HG03066 (cell line): ENCODE data around the gene PARP4.
"Not testable (repeated sequence)": the region's sequence is repeated elsewhere in the genome, so short reads cannot be mapped to it uniquely, and the experiment has no call there.

Source experiments
- ATAC-seq: cut with Tn5 transposase; IDR thresholded peaks from one replicate; pipeline ENCODE4 v1.9.1; 2021; ENCODE audit warnings: low read depth; ENCODE audit not compliant: unreplicated experiment

PARP4 gene

DNA sequence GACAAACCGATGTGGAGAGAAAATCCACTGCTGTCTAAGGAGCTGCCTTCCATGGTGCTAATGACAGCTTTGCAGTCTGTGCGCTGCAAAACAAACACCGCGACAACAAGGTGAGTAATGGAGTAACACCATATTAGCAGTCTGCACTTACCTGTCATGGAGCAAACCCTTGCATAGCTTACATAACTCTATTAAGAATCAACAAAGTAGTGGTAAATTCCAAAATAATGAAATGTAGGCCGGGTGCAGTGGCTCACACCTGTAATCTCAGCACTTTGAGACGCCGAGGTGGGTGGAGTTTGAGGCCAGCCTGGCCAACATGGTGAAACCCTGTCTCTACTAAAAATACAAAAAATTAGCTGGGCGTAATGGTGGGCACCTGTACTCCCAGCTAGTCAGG lies 56.2 kb downstream of the PARP4 start:
- no peak for ATAC-seq

DNA sequence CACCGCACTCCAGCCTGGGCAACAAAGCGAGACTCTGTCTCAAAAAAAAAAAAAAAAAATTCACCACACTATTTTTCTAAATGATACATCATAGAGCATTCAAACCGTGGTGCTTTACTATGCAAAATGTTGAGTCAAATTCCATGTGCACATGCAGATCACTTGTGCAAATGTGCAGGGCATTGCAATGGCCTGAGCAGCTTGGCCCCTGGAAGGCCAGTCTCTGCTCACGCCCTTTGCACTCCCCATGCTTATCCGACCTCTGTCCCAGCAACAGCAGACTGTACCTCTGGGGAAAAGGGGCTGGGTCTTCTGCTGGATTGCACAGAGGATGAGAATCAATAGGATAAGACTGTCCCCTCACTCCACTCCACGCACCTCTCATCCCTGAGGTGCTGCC lies 58.5 kb downstream of the PARP4 start:
- ATAC-seq = no peak

DNA sequence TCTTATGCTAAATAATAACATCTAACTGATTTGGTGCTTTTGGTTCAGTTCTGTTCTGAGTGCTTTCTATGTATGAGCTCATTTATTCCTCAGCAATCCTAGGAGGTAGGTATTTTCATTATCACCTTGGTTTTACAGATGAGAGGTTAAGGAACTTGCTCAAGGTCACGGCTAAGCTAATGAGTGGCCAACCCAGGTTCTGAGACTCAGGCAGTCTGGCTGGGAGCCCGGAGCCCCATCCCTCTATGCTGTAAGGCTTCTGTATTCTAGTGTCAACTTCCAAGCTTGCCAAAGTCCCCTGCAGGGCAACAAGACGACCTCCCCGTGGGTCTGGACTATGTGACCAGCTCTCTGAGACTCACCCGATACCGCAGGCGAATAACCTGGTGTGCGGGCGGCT lies 60.5 kb downstream of the PARP4 start:
- no peak for ATAC-seq

DNA sequence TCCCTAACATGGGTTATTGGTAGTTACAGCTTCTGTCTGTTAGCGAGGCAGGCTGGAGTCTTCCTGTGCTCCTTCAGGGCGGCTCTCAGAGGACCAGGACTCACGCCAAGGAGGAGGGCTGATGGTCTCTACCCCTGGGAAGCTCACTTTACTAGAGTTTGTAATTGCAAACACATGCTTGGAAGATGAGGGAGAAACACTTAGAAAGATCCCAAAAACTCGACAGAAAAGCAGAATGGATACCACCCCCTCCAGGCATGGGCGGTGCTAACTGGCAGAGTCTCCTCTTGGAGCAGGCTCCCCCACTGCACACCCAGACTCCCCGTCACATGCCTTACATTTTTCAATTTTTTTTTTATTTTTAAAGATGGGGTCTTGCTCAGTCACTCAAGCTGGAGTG lies 62.0 kb downstream of the PARP4 start:
- ATAC-seq = no peak

DNA sequence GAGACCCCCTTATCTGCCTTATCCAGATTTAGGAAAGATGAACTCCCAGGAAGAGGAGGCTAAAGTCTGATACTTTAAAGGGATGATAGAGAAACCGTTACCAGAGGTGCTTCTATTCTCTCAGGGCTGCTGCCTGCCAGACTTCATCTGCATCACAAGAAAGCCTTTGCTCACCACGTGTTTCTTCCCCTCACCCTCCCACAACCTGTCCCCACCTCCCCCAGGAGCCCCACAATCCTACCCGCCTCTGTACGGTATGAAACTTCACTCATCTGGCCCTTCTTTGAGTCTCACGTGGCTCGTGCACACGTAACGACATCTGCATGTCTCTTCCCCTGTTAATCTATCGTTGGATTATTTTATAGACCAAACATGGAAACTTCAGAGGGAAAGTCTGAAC lies 67.7 kb downstream of the PARP4 start:
- not testable (repeated sequence) for ATAC-seq

DNA sequence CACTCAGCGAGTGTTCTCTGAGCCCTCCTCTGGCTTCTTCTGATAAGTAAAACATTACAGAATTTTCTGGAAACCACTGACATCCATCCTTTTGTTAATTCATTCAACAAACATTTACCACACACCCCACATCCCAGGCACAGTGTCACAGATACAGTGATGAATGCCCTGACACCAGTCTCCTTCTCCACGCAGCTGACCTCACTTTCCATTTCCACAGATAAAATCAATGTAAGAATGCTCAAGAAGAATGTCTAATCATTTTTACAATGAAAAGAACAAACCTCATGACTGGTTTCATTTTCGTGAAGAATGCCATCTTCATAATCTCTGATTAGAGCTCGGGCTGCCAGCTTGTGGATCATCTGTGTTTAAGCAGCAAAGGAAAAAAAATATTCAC lies 69.2 kb downstream of the PARP4 start:
- ATAC-seq = no peak

DNA sequence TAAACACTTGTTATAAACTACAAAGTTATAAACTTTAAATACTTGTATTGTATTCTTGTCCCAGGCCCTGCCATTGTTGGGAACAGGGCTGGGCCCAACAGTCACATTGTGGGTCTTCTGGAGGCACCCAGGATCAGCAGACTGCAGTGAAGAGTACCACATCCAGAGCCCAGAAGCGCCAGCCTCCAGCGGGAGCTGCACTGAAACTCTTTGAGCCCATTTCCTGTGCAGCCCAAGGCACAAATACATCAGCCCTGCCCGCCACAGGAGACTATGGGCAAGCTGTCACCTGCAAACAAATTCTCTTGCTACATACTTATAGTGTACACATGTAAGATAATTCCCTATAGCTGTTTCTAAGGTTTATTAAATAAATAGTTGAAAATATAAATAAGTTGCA lies 86.5 kb downstream of the PARP4 start:
- ATAC-seq = not testable (repeated sequence)

DNA sequence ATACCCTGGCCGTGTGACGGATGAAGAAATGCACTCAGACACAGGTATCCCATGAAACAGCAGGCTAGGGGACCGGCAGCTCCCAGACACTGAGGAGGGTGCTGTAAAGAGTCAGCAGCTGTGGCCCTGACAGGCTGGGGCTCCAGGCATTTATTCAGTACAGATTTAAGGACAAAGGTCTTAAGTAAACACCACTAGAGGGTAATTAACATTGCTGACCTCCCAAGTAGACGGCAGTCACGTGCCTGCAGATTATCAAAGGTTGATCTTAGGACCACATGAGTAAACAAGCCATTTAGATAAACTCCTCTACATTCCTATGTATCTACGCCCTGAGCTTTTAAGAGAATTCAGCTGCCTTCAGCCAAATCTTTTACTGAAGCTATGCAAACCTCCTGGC lies 92.9 kb downstream of the PARP4 start:
- ATAC-seq = not testable (repeated sequence)

DNA sequence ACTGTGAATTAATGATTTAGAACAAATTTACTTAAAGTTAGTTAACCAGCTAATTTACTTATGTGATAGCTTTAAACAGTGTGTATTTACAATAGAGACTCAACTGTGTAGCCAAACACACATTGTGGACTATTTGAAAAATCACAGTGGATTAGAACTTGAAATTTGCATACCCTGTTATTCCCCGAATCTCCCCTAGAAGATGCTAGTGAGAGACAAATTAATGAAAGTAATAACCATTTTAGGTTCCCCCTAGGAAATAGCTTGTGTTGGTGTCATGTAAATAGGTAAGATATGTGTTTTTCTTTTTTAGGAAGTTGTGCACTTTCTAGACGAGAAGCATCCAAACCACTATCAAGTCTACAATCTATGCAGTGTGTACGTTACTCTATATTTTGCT lies 104.7 kb downstream of the PARP4 start:
- ATAC-seq = no peak

DNA sequence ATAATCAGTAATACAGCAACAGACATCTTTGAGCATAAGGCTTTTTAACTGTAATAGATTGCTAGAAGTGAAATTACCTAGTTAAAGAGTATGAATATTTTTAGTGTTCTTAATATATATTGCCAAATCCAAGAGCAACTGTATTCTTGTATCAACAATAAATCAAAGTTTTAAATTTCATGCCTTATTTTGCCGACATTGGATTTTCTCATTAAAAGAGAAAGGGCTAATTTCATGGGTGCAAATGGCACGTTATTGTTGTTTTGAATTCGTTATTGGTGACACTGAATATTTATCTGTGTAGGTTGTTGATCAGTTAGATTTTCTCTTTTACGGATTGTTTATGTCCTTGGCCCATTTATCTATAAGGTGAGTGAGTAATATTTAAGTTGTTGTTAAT lies 106.1 kb downstream of the PARP4 start:
- ATAC-seq = no peak

DNA sequence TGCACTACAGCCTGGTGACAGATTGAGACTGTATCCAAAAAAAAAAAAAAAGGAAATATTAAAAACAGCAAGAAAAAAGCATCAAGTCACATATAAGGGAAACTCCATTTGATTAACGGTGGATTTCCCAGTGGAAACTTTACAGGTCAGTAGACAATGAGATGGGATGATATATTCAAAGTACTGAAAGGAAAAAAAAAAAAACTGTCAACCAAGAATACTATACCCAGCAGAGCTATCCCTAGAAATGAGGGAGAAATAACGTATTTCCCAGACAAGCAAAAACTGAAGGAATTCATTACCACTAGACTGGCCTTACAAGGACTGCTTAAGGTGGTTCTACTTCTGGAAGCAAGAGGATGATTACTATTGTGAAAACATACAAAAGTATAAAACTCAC lies 115.8 kb downstream of the PARP4 start:
- ATAC-seq = no peak

DNA sequence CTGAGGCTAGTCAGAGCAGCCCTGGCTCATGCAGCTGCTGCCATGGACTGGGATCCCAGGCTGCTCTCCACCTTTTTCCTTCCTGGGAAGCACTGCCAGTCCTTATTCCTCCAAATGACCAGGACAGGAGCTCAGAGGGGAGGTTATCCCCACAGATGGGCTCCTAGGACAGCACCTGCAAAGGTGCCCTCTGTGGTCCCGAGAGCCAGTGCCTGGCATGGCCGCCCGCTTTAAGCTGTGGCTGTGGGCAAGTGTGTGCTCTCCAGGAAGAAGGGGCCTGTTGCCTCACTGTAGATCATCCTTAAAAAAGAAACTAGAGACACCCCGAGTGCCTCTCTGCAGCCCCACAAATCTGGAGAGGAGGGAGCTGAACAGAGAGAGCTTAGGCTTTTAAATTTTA lies 119.6 kb downstream of the PARP4 start:
- ATAC-seq = no peak

DNA sequence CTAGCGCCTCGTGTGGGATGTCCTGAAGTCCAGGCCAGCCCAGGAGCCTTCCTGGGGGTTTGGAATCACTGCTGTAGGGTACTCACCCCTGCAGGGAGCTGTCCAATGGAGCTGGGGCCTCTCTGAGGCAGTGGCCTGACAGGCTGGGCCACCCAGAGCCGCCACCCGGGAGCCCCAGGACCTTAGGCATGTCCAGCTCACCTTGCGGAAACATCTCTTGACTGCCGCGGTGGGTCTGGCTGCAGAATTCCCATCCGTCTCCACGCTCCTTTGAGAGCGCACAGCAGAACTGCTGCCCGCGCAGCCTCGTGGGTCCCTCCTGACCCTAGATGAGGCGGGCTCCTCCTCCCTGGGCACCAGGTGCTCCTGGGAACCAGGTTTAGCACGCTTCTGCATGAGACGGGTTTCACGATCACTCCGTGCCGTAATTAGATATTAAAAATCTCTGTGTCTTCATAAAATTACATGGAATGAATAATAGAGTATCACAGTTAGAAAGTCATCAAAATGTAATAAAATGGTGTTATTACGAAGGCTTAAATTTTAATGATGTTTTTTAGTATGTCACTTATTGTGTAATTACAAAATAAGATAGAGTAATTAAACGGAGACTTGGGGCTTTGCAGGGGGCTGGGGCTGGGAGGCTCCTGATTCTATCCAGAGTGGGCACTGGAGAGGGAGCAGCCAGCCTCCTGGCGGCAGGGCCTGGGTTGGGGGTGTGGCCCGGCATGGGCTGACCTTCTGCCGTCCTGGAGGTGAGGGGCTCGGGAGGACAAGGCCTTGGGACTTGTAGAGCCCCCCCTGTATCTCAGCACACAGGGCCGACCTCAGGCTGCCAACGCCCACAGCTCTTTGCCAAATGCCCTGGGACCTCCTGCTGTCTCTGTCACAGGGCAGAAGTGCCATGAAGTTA lies 120.6 kb downstream of the PARP4 start:
- not testable (repeated sequence) for ATAC-seq

DNA sequence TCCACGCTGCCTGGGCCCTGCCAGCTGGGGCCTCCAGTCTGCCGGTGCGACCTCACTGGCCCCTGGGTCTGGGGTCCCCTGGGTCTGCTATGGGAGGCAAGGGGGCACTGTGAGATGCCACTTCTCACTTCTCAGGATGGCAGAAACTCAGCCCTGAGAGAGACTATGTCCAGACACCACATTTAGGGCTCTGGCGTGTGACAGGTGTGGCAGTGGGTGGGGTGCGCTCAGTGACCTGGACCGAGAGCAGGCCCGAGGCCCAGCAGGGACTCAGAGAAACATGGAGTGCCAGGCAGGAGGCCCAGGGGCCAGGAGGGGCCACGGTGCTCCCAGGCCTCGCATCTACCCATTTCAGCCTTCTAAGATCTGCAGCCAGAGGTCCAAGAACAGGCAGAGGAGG lies 121.8 kb downstream of the PARP4 start:
- not testable (repeated sequence) for ATAC-seq

DNA sequence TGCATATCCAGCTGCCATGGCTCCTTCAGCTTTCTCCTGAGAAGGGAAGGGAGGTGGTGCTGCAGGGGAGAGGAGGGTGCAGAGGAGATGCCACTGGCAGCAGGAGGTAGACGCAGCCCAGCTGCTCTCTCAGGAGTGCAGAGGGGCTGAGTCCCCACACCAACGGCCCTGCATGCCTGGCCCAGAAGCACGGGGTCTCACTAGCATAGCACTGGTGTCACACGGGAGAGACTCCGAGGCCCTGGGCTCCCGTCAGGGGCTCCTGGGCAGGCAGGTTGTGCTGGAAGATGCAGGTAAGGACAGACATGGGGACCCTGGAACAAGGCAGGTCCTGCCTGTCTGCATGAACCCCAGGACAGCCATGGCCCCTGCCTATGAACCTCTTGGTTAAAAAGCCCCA lies 123.1 kb downstream of the PARP4 start:
- ATAC-seq = no peak

DNA sequence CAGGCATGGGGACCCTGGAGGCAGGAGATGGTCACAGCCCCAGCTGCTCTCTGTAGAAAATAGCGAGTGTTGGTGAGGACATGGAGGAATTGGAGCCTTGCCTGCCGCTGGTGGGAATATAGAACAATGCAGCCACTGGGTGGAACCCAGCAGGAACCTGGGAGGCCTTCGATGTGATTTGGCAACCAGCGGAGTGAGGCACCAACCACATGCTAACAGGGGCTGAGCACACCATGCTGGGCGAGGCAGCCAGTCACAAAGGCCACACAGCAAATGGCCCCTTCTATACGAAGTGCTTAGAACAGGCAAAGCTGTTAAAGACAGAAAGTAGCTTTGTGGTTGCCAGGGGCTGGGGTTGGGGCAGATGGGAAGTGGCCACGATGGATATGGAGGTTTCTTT lies 123.8 kb downstream of the PARP4 start:
- not testable (repeated sequence) for ATAC-seq

DNA sequence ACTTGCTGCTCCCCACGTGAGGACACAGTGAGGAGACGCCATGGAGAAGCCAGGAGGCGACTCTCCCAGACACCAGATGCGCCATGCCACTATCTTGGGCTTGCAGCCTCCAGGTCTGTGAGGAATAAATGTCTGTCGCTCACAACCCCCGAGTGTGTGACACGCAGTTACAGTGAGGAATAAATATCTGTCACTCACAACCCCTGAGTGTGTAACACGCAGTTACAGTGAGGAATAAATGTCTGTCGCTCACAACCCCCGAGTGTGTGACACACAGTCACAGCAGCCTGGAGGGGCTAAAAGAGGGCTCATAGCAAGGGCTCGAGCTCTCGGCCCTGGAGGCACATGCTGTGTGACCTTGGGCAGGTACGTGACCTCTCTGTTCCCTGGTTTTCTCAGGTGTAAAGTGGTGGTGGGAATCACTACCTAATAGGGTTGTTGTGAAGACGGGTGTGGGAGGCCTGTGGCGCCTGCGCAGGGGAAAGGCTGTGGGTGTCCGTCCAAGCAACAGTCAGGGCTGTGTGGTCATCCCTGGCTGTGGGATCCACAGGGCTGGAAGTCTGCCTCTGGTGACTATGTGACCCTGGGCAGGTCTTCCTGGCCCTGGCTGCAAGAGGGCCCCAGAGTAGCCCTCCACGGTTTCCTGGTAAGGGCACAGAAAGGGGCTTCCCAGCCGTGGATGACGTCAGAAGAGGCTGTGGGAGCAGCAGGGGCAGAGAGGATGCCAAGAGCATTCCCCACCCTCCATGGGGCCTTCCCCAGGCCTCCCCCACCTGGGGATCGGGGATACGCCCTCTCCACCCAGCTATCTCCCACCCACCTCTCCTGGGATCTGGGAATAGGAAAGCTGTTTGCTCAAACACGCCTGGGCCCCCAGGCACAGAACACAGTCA lies 125.5 kb downstream of the PARP4 start:
- no peak for ATAC-seq

DNA sequence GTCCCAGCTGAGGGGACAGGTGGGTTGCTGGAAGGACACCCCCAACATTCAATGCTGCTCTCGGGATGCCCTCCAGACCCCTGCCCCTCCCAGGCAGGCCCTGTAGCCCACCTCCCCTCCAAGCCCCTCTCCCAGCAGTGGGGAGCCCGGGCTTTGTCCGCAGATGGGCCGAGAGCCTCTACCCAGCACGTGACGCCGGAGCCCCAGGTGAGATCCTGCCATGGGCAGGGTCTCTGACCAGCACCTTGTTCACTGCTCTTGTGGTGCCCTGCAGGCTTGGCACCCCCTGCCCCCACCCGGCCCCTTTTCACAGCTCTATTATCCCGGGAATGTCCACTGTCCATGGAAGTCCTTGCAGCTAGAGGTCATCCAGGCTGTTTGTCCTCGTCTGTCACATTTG lies 126.7 kb downstream of the PARP4 start:
- no peak for ATAC-seq

DNA sequence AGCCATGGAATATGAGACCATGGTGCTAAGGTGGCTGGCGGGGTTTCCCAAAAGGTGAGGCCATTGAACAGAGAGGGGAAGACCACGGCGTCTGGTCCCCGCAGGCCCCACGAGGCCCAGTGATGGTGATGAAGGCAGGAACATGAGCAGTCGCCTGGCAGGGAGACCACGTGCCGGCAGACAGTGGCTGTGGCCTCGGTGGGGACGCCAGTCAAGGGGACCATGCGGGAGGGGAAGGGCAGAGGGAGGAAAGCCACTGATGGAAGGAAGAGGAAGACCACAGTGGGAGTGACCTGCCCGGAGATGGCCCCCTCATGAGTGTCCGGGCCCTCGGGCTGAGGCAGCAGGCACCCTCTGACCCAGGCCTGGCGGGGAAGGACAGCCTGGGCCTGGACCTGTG lies 127.6 kb downstream of the PARP4 start:
- not testable (repeated sequence) for ATAC-seq

DNA sequence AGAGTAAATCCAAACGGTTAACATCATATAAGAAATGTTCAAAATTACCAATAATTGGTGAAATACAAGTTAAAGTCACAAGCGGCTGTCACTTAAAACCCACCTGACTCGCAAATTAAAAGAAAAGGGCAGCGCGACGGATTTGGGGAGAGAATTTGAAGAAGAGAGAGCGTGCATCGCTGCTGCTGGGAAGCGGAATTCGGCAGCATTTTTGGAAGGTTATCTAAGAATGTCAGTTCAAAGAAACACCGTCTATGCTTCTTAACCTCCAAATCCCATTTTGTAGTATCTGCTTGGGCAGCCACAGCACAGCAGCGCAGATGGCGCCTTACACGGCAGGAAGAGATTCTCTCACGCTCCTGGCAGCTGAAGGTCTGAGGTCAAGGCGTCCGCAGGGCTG lies 128.5 kb downstream of the PARP4 start:
- not testable (repeated sequence) for ATAC-seq

DNA sequence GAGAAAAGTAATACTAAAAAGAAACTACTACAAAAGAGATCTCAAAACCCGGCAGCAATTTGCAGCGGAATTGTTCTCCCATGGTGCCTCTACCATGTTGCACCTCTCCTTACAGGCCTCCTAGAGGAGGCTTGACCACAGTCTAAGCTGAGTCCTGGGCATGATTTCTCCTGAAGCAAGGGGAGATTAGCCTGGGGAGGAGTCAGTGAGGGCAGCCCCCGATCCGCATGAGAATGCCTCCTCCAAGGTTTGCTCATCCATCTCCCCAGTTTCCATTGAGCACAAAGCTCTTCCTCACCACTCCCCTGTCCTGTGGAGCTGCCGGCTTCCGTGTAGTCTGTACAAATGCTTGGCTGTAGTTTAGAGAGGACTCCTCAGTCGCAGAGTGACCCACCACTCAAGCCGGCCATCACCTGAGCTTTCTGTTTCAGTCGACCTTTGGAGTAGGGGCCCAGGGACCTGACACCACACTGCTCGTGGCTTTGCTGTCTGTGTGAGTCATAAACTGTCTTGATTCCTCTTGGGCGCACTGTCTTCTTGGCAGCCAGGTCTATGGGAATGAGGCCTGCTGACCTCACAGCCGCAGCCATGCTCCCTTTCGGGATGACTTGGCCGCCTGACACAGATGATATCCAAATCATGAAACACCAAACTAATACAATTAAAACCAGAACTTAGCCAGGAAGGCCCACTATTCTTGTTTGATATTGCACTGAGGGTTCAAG lies 130.9 kb downstream of the PARP4 start:
- no peak for ATAC-seq
